Measurements from ENCODE around the gene DDX49. TPM values are rescaled to one million over a fixed set of nuclear protein-coding genes. Genes with fewer than 3 reads are reported as not detected.
A peak's percentile ranks its signal among the peaks of the same experiment; 100 is the strongest.

Gene DDX49
- total and polyA plus RNA-seq, 2 donors from 2014 or later: 39.5 to 40.6 TPM

- Histone ChIP-seq H3K4me3 (ENCODE audit: low read length in 3 of 3) (no peak overlapping the region), H3K36me3 (ENCODE audit: control insufficient read depth in 2 of 3, insufficient read depth in 3 of 3, low read length in 3 of 3) (peaks cover 0 to 10% (median 0%) of the 10 kb centered on the region in 3 donors), H3K4me1 (ENCODE audit: control insufficient read depth in 2 of 3, insufficient read depth in 2 of 3, low read depth in 1 of 3, low read length in 3 of 3) (no peaks in the 10 kb centered on the region), H3K27me3 (ENCODE audit: control insufficient read depth, insufficient read depth, low read length) (no peaks in the 10 kb centered on the region), H3K9me3 (ENCODE audit: control insufficient read depth in 2 of 3, insufficient read depth in 1 of 3, low read length in 3 of 3) (no peaks in the 10 kb centered on the region), H3K27ac (ENCODE audit: low read depth in 2 of 2, low read length in 2 of 2) (no peak overlapping the region), H3K9ac (ENCODE audit: low read length in 3 of 3) (no peak overlapping the region)
- FAIRE-seq (no peak), DNase-seq (peak in 4 of 5 donors; percentile 82 to 86 (median 83))
- intact Hi-C loops (cut with DNase I): no loop called here
- TF ChIP-seq, protein P1, sequence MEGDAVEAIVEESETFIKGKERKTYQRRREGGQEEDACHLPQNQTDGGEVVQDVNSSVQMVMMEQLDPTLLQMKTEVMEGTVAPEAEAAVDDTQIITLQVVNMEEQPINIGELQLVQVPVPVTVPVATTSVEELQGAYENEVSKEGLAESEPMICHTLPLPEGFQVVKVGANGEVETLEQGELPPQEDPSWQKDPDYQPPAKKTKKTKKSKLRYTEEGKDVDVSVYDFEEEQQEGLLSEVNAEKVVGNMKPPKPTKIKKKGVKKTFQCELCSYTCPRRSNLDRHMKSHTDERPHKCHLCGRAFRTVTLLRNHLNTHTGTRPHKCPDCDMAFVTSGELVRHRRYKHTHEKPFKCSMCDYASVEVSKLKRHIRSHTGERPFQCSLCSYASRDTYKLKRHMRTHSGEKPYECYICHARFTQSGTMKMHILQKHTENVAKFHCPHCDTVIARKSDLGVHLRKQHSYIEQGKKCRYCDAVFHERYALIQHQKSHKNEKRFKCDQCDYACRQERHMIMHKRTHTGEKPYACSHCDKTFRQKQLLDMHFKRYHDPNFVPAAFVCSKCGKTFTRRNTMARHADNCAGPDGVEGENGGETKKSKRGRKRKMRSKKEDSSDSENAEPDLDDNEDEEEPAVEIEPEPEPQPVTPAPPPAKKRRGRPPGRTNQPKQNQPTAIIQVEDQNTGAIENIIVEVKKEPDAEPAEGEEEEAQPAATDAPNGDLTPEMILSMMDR (IDR thresholded peaks at IDR 0.05; ENCODE audit: borderline replicate concordance, extremely low read depth, insufficient read depth): no peak
Measured at GRCh38 chr19:18905513-18906236, 13.8 kb upstream of the DDX49 start.

DNA sequence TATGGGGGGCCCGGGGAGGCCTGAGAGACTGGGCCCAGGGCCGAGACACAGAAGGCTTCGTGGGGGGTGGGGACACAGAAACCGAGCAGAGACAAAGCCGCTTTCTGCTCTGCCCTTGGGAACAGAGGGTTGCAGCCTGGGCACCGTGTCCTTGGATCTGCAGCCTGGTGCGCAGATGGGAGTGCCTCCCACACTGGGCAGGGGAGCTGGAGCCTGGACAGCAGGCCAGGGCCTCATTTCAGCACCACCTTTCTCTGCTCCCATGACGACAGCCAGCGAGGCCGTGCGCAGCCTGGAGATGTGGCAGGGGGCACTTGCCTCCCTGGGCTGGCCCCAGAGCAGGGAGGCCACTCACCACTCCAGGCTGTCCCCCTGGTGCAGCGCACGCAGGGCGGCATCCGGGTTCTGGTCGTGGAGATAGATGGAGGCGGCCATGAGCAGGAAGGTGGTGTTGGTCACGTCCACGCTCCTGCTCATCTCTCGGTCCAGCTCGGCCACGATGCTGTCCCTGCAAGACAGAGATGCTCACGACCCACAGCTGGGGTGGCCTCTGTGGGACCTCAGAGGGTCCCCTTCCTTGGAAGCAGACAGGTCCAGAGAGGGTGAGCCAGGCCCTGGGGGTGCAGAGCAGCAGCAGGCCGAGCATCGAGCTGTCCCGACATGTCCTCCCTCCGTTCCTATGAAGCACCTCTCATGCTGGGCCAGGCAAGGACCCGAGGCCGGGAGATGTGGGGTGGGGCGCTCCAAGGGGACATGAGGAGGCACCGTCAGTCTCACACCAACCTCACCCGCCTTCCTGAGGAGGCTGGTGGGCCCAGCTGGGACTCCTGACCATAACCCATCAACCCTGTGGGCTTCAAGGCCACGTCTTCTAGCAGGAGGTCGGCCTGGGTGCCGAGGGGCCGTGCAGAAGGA is 12.7 kb upstream of the DDX49 start:
- H3K27ac ChIP-seq (ENCODE audit: low read depth in 2 of 2, low read length in 2 of 2): no peak overlapping the region
- TF ChIP-seq, protein P1 (IDR thresholded peaks at IDR 0.05; ENCODE audit: borderline replicate concordance, extremely low read depth, insufficient read depth): no peak
- DNase-seq (no peak), FAIRE-seq (no peak)
- no peaks in the 10 kb centered on the region for H3K27me3 ChIP-seq (ENCODE audit: control insufficient read depth, insufficient read depth, low read length)
- no peak overlapping the region for H3K4me3 ChIP-seq (ENCODE audit: low read length in 3 of 3)
- H3K4me1 ChIP-seq (ENCODE audit: control insufficient read depth in 2 of 3, insufficient read depth in 2 of 3, low read depth in 1 of 3, low read length in 3 of 3): no peaks in the 10 kb centered on the region
- H3K9ac ChIP-seq (ENCODE audit: low read length in 3 of 3): no peak overlapping the region
- peaks cover 0 to 7% (median 0%) of the 10 kb centered on the region in 3 donors for H3K36me3 ChIP-seq (ENCODE audit: control insufficient read depth in 2 of 3, insufficient read depth in 3 of 3, low read length in 3 of 3)
- no peaks in the 10 kb centered on the region for H3K9me3 ChIP-seq (ENCODE audit: control insufficient read depth in 2 of 3, insufficient read depth in 1 of 3, low read length in 3 of 3)
- intact Hi-C loops (cut with DNase I): no loop called here

DNA sequence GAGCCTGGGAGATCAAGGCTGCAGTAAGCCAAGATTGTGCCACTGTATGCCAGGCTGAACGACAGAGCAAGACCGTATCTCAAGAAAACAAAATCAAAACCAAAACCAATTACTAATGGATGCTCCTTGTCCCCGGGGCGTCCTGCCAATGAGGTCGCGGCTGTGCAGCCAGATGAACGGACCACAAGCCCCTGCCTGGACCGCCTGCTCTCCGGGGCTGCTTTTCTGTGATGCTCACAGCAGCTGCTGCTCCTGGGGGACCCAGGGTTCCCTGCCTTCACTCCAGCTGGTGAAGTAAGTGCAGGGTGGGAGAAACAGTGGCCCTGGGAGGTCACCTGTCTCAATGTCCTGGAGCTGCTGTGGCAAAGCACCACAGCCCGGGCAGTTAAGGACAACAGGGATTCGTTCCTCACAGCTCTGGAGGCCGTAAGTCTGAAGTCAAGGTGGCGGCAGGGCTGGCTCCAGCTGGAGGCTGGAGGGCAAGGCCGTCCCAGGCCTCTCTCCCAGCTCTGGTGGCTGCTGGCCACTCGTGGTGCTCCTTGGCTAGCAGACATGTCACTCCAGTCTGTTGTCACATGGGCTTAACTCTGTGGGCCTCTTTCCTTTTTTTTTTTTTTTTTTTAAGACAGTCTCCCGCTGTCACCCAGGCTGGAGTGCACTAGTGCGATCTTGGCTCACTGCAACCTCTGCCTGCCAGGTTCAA is 10.4 kb upstream of the DDX49 start:
- no peak overlapping the region for H3K4me3 ChIP-seq (ENCODE audit: low read length in 3 of 3)
- TF ChIP-seq, protein P1 (IDR thresholded peaks at IDR 0.05; ENCODE audit: borderline replicate concordance, extremely low read depth, insufficient read depth): no peak
- H3K27ac ChIP-seq (ENCODE audit: low read depth in 2 of 2, low read length in 2 of 2): no peak overlapping the region
- no peaks in the 10 kb centered on the region for H3K9me3 ChIP-seq (ENCODE audit: control insufficient read depth in 2 of 3, insufficient read depth in 1 of 3, low read length in 3 of 3)
- no peaks in the 10 kb centered on the region for H3K27me3 ChIP-seq (ENCODE audit: control insufficient read depth, insufficient read depth, low read length)
- FAIRE-seq (no peak), DNase-seq (no peak)
- no peaks in the 10 kb centered on the region for H3K4me1 ChIP-seq (ENCODE audit: control insufficient read depth in 2 of 3, insufficient read depth in 2 of 3, low read depth in 1 of 3, low read length in 3 of 3)
- intact Hi-C loops (cut with DNase I): no loop called here
- peaks cover 0 to 5% (median 0%) of the 10 kb centered on the region in 3 donors for H3K36me3 ChIP-seq (ENCODE audit: control insufficient read depth in 2 of 3, insufficient read depth in 3 of 3, low read length in 3 of 3)
- no peak overlapping the region for H3K9ac ChIP-seq (ENCODE audit: low read length in 3 of 3)
